Activated T-cell treated with anti-CD3 and anti-CD28 coated beads, Interleukin-2, amount 50 U/mL, for 24 hours (primary cell): ENCODE measurements around the gene IGF2BP1.

Source experiments
- DNase-seq: peaks from one replicate; pipeline ENCODE4 v3.0.0-alpha.2; 2020
- H3K27ac Mint-ChIP-seq: 2 replicates; pipeline ENCODE4 v1.8.0; 2020; ENCODE audit warnings: mild to moderate bottlenecking, mixed read lengths
- H3K27me3 Mint-ChIP-seq: 2 replicates; pipeline ENCODE4 v1.8.0; 2020; ENCODE audit warnings: mixed read lengths
- H3K36me3 Mint-ChIP-seq: 2 replicates; pipeline ENCODE4 v1.8.0; 2020; ENCODE audit warnings: low read depth, mixed read lengths
- H3K4me1 Mint-ChIP-seq: 2 replicates; pipeline ENCODE4 v1.8.0; 2020; ENCODE audit warnings: low read depth, mixed read lengths
- H3K4me3 Mint-ChIP-seq: 2 replicates; pipeline ENCODE4 v1.8.0; 2020; ENCODE audit warnings: mild to moderate bottlenecking, moderate library complexity, mixed read lengths
- H3K9me3 Mint-ChIP-seq: 2 replicates; pipeline ENCODE4 v1.8.0; 2020; ENCODE audit warnings: mixed read lengths

Gene IGF2BP1

GRCh38 chr17:49045376-49045775, 48.2 kb downstream of the IGF2BP1 start:
- H3K27me3 Mint-ChIP-seq: peaks cover 19% of the 10 kb centered on the region
- no peaks in the 10 kb centered on the region for H3K9me3 Mint-ChIP-seq
- no peak for DNase-seq
- H3K36me3 Mint-ChIP-seq: no peaks in the 10 kb centered on the region
- no peak overlapping the region for H3K4me3 Mint-ChIP-seq
- no peaks in the 10 kb centered on the region for H3K4me1 Mint-ChIP-seq
- no peak overlapping the region for H3K27ac Mint-ChIP-seq

DNA sequence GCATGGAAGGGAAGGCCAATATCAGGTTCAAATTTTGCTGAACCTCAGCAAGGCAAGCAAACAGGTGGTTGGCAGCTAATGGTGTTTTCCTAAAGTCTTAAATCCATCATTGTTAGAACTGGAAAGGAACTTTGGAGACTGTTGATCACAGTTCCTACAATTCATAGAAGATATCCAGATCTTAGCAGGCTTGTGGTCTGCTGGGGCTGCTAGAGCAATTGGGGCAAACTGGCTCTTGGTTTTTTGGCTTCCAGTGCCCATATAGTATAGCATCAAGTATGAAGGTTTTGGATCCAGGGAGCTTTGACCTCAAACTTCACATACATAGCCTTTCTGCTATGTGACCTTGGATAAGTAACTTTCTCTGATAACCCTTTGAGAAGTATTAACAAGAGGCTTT, 49.7 kb downstream of the IGF2BP1 start:
- Mint-ChIP-seq H3K27ac (no peak overlapping the region), H3K4me3 (no peak overlapping the region), H3K27me3 (peaks cover 15% of the 10 kb centered on the region), H3K4me1 (no peaks in the 10 kb centered on the region), H3K9me3 (no peaks in the 10 kb centered on the region), H3K36me3 (no peaks in the 10 kb centered on the region)
- no peak for DNase-seq

- H3K27ac Mint-ChIP-seq: no peak overlapping the region
- H3K4me3 Mint-ChIP-seq: no peak overlapping the region
- H3K36me3 Mint-ChIP-seq: no peaks in the 10 kb centered on the region
- H3K4me1 Mint-ChIP-seq: no peaks in the 10 kb centered on the region
- no peak for DNase-seq
- H3K9me3 Mint-ChIP-seq: no peaks in the 10 kb centered on the region
- H3K27me3 Mint-ChIP-seq: peaks cover 12% of the 10 kb centered on the region
Measured at GRCh38 chr17:49049265-49049664, 52.1 kb downstream of the IGF2BP1 start.

DNA sequence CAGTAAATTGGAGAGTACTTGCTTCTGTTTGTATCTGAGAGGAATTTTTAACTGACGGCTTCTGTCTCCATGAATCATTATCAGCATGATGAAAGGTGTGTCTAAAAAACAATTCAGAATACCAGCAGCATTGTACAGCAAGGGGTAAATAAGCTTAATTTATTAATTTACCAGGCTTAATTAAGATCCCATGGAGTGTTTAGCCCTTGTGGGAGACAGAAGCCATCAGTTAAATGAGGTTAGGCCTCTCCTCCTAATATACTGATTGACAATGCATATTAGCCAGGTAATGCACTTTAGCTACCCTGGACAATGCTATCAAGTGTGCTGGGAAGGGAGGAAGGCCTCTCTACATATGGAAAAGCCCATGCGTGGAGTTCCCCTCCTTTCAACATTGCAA, 53.4 kb downstream of the IGF2BP1 start:
- H3K27me3 Mint-ChIP-seq: peaks cover 15% of the 10 kb centered on the region
- no peaks in the 10 kb centered on the region for H3K9me3 Mint-ChIP-seq
- H3K36me3 Mint-ChIP-seq: no peaks in the 10 kb centered on the region
- no peak overlapping the region for H3K27ac Mint-ChIP-seq
- peaks cover 2% of the 10 kb centered on the region for H3K4me1 Mint-ChIP-seq
- no peak overlapping the region for H3K4me3 Mint-ChIP-seq
- DNase-seq: no peak

GRCh38 chr17:49051269-49051668, 54.1 kb downstream of the IGF2BP1 start:
- Mint-ChIP-seq H3K4me3 (no peak overlapping the region), H3K9me3 (no peaks in the 10 kb centered on the region), H3K27me3 (peaks cover 17% of the 10 kb centered on the region), H3K27ac (no peak overlapping the region), H3K36me3 (no peaks in the 10 kb centered on the region), H3K4me1 (peaks cover 6% of the 10 kb centered on the region)
- no peak for DNase-seq

GRCh38 chr17:49053171-49053829, 56.1 kb downstream of the IGF2BP1 start:
- no peaks in the 10 kb centered on the region for H3K9me3 Mint-ChIP-seq
- H3K27me3 Mint-ChIP-seq: peaks cover 17% of the 10 kb centered on the region
- H3K4me1 Mint-ChIP-seq: peaks cover 6% of the 10 kb centered on the region
- no peak for DNase-seq
- no peaks in the 10 kb centered on the region for H3K36me3 Mint-ChIP-seq
- no peak overlapping the region for H3K27ac Mint-ChIP-seq
- no peak overlapping the region for H3K4me3 Mint-ChIP-seq

- no peak for DNase-seq
- H3K9me3 Mint-ChIP-seq: no peaks in the 10 kb centered on the region
- no peak overlapping the region for H3K4me3 Mint-ChIP-seq
- H3K36me3 Mint-ChIP-seq: no peaks in the 10 kb centered on the region
- H3K4me1 Mint-ChIP-seq: peaks cover 6% of the 10 kb centered on the region
- peaks cover 8% of the 10 kb centered on the region for H3K27me3 Mint-ChIP-seq
- no peak overlapping the region for H3K27ac Mint-ChIP-seq
Measured at GRCh38 chr17:49054342-49055092, 57.3 kb downstream of the IGF2BP1 start.

DNA sequence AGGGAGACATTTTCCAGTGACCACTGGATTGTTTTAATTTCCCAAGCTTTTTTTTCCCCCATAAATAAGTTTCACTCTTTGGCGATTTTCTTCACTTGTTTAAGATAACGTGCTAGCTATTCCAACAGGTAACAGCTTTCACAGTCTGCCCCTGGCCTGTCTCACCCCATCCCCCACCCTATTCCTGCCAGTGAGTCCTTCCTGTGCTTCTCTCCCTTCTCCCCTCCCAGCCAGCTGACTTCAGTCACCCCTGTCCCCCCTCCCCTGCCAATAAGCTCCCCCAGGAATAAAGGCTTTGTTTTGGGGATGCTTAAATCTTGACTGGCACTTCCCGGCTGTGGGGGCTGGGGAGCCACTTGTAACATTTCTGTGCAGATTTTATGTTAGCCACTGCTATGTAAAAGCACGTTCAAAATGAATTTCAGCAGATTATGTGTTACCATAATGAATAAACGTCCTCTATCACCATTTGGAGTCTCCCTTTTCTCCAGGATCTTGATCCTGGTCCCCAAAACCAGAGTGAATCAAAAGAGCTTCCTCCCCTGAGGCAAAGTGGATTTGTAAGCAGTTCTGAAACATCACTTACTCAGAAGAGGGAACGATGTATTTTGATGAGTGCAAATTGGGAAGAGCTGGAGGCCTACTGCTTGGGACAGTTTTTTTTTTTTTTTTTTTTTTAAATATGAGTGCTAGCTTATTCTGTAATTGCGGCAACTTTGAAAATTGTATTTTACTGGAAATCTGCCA, 58.2 kb downstream of the IGF2BP1 start:
- Mint-ChIP-seq H3K4me3 (no peak overlapping the region), H3K4me1 (peaks cover 6% of the 10 kb centered on the region), H3K27ac (no peak overlapping the region), H3K36me3 (no peaks in the 10 kb centered on the region), H3K27me3 (peaks cover 8% of the 10 kb centered on the region), H3K9me3 (no peaks in the 10 kb centered on the region)
- DNase-seq: no peak

- no peaks in the 10 kb centered on the region for H3K27me3 Mint-ChIP-seq
- H3K4me1 Mint-ChIP-seq: no peaks in the 10 kb centered on the region
- no peak for DNase-seq
- H3K4me3 Mint-ChIP-seq: no peak overlapping the region
- no peaks in the 10 kb centered on the region for H3K9me3 Mint-ChIP-seq
- no peak overlapping the region for H3K27ac Mint-ChIP-seq
- no peaks in the 10 kb centered on the region for H3K36me3 Mint-ChIP-seq
Measured at GRCh38 chr17:49061524-49061943, 64.3 kb downstream of the IGF2BP1 start.

GRCh38 chr17:49063652-49064051, 66.5 kb downstream of the IGF2BP1 start:
- DNase-seq: no peak
- no peaks in the 10 kb centered on the region for H3K36me3 Mint-ChIP-seq
- no peaks in the 10 kb centered on the region for H3K27me3 Mint-ChIP-seq
- no peak overlapping the region for H3K27ac Mint-ChIP-seq
- H3K4me1 Mint-ChIP-seq: no peaks in the 10 kb centered on the region
- H3K9me3 Mint-ChIP-seq: no peaks in the 10 kb centered on the region
- H3K4me3 Mint-ChIP-seq: no peak overlapping the region

GRCh38 chr17:49067163-49067562, 70.0 kb downstream of the IGF2BP1 start:
- DNase-seq: no peak
- Mint-ChIP-seq H3K9me3 (no peaks in the 10 kb centered on the region), H3K4me3 (no peak overlapping the region), H3K27ac (peak overlapping the region; percentile 18), H3K36me3 (no peaks in the 10 kb centered on the region), H3K27me3 (no peaks in the 10 kb centered on the region), H3K4me1 (peaks cover 7% of the 10 kb centered on the region)

GRCh38 chr17:49069585-49070273, 72.5 kb downstream of the IGF2BP1 start:
- no peaks in the 10 kb centered on the region for H3K9me3 Mint-ChIP-seq
- H3K27ac Mint-ChIP-seq: no peak overlapping the region
- H3K36me3 Mint-ChIP-seq: no peaks in the 10 kb centered on the region
- no peak overlapping the region for H3K4me3 Mint-ChIP-seq
- H3K27me3 Mint-ChIP-seq: no peaks in the 10 kb centered on the region
- H3K4me1 Mint-ChIP-seq: peaks cover 7% of the 10 kb centered on the region
- DNase-seq: no peak

DNA sequence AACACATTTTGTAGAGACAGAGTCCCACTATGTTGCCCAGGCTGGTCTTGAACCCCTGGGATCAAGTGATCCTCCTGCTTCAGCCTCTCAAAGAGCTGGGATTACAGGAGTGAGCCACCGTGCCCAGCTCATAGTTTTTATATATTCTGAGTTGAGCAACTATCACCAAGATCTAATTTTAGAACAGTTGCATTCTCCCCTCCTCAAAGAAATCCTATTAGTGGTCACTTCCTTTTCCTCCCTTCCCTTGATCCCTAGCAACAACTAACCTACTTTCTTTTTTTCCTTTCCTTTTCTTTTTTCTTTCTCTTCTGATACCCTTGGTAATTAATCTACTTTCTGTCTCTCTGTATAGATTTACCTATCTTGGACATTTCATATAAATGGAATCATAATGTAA, 73.9 kb downstream of the IGF2BP1 start:
- DNase-seq: no peak
- Mint-ChIP-seq H3K27me3 (peaks cover 8% of the 10 kb centered on the region), H3K9me3 (no peaks in the 10 kb centered on the region), H3K27ac (no peak overlapping the region), H3K4me1 (peaks cover 7% of the 10 kb centered on the region), H3K36me3 (no peaks in the 10 kb centered on the region), H3K4me3 (no peak overlapping the region)

GRCh38 chr17:49074851-49075540, 77.8 kb downstream of the IGF2BP1 start:
- H3K27me3 Mint-ChIP-seq: peaks cover 39% of the 10 kb centered on the region
- H3K27ac Mint-ChIP-seq: no peak overlapping the region

More at GRCh38 chr17:49074851-49075540, 77.8 kb downstream of the IGF2BP1 start:
- H3K36me3 Mint-ChIP-seq: no peaks in the 10 kb centered on the region
- no peak overlapping the region for H3K4me3 Mint-ChIP-seq
- no peaks in the 10 kb centered on the region for H3K9me3 Mint-ChIP-seq
- DNase-seq: no peak
- H3K4me1 Mint-ChIP-seq: peaks cover 2% of the 10 kb centered on the region
